HG03108 (cell line): Measurements from ENCODE around the gene DMKN.

Experiments used
- ATAC-seq: cut with Tn5 transposase; IDR thresholded peaks from one replicate; pipeline ENCODE4 v1.9.1; 2021; ENCODE audit warnings: moderate library complexity; ENCODE audit not compliant: unreplicated experiment

DMKN gene

DNA sequence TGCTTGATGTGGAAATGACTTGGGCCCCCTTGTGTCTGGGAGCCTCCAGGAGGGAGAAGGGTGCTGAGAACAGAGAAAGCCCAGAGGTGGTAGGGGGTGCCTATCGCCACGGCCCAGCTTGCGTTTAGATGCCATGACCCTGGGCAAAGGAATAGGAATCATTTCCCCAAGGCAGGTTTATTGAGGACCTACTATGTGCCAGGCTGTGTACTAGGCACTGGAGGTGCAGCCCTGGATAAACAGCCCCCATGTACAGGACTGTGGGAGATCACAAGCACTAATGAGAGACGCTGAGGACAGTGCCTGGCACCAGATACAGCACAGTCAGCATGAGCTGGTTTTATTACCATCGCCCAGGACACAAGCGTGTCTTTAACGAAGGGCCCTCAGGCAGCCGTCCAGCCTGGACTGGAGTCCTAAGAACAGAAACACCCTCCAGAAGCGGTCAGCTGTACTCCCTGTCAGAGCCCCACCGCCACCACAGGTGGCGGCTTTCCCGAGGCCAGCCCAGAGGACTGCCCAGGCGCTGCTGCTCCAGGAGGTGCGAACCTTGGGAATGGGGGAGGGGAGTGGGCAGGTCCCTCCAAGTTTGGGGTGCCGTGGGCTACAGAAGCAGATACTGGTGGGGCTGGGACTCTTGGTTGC, 36.6 kb upstream of the DMKN start:
- ATAC-seq: no peak

DNA sequence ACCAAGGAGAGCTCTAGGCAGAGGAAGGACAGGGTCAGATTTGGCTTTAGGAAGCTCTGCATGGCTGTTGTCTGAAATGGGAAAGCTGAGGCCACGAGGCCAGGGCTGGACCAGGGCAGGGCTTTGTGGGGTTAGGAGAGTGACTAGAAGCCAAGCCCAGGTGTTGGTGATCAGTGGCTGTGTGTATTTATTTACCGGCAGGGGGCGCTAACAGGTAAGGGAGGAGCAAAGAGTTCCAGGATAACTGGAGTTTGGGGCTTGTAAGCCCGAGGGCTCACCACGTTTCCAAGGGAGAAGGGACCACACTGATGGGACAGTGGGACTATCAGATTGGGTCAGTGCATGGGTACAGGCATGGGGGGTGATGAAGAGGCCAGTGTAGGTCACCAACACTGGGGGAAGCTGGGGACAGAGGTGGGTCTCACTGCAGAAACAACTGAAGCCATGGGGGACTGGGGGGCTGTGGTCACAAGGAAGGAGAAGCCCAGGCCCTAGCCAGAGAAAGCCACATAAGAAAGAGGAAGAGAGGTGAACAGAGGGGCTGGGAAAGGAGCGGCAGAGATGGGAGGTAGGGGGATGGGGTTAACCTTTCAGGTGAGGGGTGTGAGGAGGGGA, 35.8 kb upstream of the DMKN start:
- no peak for ATAC-seq

DNA sequence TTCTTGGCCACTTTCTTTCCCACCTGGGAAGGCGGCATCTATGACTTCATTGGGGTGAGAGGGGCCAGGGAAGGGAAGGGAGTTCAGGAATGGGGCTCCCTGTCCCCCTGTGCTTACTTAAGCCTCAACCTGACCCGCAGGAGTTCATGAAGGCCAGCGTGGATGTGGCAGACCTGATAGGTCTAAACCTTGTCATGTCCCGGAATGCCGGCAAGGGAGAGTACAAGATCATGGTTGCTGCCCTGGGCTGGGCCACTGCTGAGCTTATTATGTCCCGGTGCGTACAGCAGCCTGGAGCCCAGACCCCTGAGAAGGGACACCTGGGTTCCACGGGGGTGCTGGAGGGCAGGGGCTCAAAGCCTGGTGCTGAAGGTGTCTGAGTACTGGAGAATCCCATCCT, 33.1 kb upstream of the DMKN start:
- no peak for ATAC-seq

DNA sequence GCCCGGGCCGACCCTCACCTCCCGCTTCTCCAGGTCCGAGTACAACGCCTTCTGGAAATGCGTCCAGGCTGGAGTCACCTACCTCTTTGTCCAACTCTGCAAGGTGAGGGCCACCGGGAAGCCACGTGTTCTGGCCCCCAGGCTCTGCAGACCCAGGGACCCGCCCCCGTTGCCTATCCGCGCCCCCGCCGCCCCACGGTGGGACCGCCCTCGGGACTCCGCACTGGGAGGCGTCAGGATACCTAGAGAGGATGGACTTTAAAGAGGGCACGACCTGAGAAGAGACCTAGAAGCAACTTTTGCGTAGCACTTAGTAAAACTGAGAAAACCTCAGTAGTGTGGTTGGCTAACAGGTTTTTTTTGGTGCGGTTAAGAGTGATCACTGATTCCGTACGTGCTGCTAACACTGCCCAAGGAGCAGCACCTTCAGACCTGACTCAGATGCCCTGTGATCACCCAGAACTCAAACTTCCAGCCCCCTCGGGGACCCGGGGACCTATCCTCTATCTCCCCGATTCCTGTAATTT, 32.5 kb upstream of the DMKN start:
- ATAC-seq: peak; percentile 23

DNA sequence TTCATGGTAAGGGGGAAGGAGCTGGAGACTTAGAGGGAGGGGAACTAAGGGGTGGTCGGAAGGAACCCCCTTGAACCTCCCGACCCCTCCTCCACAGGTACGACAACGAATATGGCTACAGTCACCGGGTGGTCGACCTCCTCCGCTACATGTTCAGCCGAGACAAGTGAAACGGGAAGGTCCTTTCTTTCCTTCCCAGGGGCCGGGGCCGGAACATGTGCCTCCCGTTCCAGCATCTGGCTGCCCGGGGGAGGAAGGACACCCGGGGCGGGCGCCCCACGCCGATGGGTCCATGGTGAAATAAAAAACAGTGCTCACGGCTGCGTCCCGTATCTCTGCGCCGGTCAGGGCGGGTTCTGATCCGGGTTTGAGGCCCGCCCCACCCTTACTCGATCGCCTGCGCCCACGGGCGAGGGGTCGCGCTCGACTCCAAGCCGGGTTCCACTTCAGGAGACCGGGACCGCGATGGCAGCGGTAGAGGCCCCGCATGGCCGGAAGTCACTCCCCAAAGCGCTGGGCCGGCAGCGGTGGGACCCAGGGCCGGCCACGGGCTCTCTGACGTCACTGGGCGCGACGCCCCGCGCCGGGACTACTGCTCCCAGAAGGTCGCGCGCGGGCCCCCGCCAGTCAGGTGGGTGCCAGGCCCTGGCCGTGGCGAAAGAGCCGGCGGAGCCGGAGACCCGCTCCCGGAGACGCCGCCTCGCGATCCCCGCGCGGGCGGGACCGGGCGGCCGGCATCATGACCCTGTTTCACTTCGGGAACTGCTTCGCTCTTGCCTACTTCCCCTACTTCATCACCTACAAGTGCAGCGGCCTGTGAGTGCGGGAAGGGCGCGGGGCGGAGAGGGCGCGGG, 31.8 kb upstream of the DMKN start, which contains the start of gene TMEM147:
TSS of gene TMEM147 (plus strand) at position 626 of the 854 bp plus-strand sequence. CDS start at position 740, 114 bp downstream.
- peak; percentile 79 for ATAC-seq

DNA sequence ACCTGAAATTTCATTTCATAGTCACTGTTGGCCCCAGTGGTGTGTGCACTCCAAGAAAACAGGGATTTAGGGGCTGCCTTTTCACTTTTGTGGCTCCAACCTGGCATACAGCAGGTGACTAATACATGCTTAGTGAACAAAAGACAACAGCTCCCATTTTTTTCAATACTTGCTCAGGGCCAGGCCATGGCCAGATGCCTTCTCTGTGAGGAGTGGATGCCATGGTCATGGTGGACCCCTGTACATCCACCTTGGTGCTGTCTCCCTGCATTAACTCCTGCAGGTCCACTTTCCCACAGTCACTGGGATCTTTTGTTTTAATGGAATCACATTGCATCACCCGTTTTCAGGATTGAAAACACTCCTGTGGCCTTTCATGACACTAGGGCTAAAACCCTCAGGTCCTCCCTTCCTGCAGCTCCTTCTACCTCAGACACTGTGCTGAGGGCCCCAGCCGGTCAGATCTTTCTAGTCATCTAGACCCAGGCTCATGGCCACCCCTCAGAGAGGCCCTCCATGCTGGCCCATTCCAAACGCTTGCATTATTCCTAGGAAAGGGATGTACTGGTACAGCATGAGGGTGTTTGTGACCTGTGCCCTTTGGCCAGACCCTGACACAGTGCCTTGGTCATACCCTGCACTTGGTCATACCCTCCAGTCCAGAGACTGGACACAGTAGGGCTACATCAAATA, 30.8 kb upstream of the DMKN start:
- no peak for ATAC-seq

DNA sequence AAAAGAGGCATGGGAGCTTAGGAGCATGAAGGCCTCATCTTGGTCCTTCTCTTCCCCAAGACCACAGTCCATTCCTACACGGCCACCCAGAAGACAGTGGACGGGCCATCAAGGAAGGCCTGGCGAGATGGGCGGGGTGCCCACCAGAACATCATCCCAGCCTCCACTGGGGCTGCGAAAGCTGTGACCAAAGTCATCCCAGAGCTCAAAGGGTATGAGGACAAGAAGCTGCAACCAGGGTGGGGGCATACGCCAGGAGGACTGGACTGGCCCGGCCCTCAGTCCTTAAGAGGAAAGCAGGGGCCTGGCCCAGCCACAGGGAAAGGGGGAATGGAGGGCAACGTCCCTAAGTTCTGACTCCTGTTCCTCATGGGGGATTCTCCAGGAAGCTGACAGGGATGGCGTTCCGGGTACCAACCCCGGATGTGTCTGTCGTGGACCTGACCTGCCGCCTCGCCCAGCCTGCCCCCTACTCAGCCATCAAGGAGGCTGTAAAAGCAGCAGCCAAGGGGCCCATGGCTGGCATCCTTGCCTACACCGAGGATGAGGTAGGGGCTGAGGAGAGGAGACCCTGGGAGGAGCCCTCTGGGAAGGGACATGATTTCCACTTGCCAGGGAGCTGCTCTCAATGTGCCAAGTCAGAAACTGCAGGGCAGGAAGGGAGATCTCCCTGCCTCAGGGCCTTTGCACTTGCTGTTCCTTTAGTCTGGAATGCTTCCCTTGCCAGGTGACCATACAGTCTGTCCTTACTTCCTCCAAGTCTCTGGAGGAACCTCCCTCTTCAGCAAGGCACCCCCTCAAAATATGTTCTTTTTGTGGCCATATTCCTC, 30.0 kb upstream of the DMKN start:
- ATAC-seq: no peak

DNA sequence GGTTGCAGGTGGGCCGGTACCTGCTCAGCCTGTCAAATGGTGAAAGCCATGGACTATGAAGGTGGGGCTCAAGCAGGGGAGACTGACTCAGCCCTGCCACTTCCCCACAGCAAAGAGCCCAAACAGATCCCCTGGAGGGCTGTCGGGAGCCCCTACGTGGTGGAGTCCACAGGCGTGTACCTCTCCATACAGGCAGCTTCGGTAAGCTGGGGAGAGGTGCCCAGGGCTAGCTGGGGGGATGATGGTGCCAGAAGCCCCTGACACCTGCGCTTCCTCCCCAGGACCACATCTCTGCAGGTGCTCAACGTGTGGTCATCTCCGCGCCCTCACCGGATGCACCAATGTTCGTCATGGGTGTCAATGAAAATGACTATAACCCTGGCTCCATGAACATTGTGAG, 28.8 kb upstream of the DMKN start:
- ATAC-seq: no peak

DNA sequence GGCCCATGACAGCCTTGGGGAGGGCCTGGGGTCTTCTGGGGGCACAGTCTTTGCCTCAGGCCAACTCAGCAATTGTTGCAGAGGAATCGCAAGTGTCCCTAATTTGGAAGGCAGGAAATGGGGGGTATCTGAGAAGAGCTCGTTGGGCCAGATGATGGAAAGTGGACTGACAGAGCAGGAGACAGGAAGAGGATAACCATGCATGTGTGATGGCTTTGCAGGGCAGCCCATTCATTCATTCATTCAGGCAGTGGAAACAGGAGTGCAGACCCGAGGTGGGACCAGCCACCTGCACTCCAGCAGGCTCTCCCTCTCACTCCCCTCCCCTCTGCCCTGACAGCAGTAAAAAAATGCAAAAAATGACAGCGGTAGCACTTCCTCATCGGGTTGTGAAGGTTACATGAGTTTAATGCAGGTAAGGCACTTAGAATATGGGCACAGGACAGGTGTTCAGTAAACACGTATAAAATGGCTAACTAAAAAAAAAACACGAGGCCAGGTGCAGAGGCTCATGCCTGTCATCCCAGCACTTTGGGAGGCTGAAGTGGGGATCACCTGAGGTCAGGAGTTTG, 27.0 kb upstream of the DMKN start:
- ATAC-seq: no peak

DNA sequence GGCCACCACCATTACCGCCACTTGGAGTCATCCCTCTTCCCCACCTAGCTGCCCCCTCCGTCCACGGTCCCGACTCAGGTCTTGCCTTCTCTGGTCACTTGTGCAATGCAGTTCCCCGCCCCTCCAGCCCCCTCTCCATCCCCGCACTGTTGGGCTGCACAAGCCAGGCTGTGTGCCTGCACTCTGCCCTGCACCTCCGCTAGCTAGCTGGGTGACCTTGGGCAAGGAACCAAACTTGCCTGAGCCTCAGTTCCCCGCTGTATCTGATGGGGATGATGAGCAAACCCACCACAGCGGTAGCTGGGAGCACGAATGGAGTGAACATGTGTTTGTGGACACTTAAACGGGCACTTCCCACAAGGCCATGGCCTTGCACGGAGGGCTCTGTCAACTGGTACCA, 26.4 kb upstream of the DMKN start:
- ATAC-seq: no peak

DNA sequence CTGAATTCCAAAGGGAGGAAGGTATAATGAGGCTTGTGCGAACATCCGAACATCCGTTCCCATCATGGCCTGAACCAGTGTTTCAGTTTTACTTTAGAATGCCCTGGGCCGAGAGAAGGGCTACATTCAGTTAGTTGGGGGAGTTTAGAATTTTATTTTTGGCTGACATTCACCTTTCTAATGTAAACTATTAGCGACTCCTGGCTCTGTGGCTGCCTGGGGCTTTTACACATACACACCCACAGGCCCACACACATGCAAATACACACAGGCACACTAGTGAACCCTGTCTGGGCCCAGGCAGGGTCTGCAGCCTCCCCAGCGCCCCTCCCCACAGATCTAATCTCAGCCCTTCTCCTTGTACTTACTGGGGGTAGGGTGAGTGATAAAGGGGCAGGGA, 25.9 kb upstream of the DMKN start:
- ATAC-seq: no peak

DNA sequence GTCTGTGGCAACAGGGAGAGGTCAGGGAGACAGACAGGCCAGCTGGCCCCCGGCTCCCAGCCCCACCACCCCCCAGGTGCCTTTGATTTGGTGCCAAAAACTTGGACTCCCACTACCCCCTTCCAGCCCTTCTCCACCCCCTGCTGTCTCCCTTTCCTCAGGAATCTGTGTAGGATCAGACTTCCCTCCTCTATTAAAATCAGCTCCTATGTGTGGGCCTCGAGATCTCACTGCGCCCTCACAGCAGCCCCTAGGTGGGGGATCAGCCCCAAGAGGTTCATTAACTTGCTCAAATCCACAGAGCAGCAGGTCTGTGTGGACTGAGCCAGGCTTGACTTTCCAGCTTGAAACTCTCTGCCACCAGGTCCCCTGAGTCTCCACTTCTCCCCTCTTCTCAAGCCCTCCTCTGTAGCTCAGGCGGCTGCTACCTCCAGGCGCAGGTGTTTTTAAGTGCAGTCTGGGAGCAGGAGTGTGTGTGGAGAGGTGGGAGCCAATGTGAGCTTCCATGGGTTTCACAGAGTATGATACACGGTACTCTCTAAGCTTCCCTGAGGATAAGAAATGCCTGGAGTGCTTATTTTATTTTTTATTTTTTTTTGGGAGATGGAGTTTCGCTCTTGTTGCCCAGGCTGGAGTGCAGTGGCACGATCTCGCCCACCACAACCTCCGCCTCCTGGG, 21.5 kb upstream of the DMKN start:
- no peak for ATAC-seq

DNA sequence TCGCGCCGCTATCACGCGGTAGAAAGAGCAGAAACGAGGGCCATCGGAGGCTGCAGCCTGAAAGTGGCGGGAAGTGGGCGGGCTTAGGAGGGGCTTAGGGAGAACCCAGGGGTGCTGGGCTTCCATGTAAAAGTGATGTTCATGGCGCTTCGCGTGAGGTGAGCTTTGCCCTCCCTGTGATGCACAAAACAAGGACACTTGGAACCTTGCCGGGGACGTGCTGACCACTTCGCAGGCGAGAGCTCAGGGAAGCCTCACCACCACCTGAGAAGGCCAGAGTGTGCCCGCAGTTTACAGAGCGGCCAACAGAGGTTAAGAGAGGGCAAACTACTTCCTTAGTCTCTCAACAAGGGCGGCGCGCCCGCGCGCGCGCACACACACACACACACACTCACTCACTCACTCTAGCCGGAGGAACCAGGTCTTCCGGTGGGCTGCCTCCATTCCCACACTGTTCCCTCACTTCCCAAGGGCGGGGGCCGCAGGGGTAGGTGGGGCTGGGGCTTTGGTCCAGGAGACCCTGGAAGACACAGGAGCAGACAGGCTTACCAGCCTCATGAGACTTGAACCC, 20.5 kb upstream of the DMKN start:
- ATAC-seq: no peak

DNA sequence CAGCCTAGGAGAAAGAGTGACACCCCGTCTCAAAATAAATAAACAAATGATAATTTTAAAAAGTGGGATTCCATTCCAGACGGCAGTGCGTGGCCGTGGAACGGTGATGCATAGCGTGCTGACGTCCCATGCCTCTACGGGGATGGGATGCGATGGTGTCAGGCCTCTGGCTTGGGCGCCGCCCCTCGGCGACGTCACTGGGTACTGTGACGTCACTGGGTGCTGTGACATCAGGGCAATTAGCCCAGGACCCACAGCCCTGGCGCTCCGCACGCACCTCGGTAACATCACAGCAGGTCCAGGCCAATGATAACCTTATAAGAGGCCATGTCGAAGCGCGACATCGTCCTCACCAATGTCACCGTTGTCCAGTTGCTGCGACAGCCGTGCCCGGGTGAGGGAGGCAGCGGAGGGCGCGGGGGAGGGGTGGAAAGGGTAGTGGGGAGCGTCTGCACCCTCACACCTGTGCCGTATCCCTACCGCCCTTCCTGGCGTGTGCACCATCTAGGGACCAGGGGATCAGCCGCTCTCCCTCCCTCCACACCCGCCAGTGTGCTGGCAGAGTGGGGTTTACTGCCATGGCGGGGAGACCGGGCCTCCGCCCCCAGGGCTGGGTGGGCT, 19.9 kb upstream of the DMKN start, which contains the start of gene GAPDHS:
TSS of gene GAPDHS (plus strand) at position 256 of the 621 bp plus-strand sequence. CDS start at position 328, 72 bp downstream.
- ATAC-seq: no peak

DNA sequence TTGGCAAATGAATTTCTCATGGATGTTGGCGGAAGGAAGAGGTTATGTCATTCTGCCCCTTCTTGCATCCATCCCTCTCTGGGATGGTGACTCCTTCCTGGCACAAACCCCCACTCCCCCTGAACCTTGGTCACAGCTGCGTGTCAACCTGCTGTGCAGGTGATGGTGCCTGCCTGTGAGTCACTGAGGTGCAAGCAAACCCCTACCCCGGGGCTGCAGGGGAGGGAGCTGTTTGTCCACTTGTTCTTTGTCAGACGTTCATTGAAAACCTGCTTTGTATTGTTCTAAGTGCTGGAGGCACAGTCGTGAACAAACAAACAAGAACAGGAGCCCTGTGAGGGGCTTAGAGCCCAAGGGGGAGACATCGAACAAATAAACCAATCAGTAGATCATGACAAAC, 17.8 kb upstream of the DMKN start:
- no peak for ATAC-seq

DNA sequence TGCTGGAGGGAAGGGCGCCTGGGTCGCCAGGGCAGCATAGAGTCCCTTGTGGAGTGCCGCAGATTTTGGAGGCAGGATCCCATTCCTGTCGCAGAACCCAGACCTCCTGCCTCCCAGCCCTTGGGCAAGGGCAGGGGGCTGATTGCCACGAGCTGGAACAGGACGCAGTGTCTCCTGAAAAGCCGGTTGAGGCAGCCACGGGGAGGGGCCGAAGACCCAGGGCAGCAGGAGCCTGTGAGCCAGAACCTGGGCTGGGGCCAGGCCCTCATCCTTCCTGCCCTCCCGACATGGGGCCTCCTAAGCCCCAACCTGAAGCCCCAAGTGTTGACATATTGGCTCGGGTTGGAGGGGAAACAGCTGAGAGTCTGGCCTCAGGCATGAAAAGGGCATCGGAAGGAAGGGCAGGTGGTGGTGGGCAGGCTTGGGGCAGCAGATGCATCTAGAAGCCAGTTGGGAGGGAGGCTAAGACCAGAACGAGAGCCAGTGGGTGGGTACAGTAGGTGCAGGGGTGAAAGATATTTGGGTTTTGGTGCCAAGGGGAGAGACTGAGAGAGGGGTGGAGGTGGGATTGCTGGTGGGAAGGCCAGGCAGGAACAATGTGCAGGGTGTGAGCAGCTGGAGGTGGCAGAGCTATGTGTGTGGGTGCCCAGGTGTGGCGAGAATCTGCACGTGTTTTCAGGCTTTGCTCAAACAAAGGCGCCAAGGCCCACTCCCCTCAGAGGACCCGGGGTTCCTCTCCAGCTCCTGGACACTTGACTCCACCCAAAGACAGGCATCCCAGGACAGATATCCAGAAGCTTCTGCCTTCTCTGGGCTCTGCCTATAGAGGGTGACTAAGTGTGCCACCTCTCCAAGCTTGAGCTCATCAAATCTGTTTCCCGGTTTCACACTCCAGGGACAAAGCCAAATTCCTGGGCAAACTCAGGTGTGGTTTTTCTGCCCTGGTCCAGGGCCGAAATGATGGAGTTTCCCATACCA, 16.1 kb upstream of the DMKN start:
- no peak for ATAC-seq
